ENCODE results near the gene EMILIN1.

Gene EMILIN1

GRCh38 chr2:27096748-27097297, 18.4 kb downstream of the EMILIN1 start:
- peaks cover 0 to 6% (median 1%) of the 10 kb centered on the region in 4 experiments for H3K36me3 ChIP-seq (ENCODE audit: control insufficient read depth in 4 of 4, insufficient read depth in 4 of 4, low read length in 3 of 4)
- no peaks in the 10 kb centered on the region for H3K27me3 ChIP-seq (replicated peaks in 2 of 5; ENCODE audit: control insufficient read depth in 4 of 5, insufficient read depth in 5 of 5, low read length in 4 of 5)
- DNase-seq = no peak
- no CpG with 5 or more reads among the region's 3 CpGs for WGBS (ENCODE audit: insufficient coverage)
- POLR2A ChIA-PET = interaction anchor here (0.6 to 1.1 kb wide), 2 partner anchors 29 to 95 kb away, joined by 3 read pairs; no protein-coding TSS in a partner anchor
- H3K4me1 ChIP-seq (ENCODE audit: control extremely low read depth in 1 of 4, control insufficient read depth in 4 of 4, insufficient read depth in 4 of 4, low read length in 3 of 4) = peaks cover 0 to 12% (median 10%) of the 10 kb centered on the region in 4 experiments
- CTCF ChIA-PET = interaction anchor here (0.8 to 8.2 kb wide), 21 partner anchors 9 to 207 kb away, joined by 3 to 97 read pairs (median 4); partner anchors contain the start of genes KHK, PREB and TCF23
- no peak overlapping the region for H3K27ac ChIP-seq (ENCODE audit: insufficient read depth in 1 of 2, low read depth in 1 of 2, low read length in 2 of 2, poor library complexity in 1 of 2, severe bottlenecking in 2 of 2)
- no peak overlapping the region for H3K4me3 ChIP-seq (ENCODE audit: control insufficient read depth in 1 of 7, extremely low read depth in 1 of 7, insufficient read depth in 4 of 7, low read depth in 2 of 7, low read length in 6 of 7)
- no peaks in the 10 kb centered on the region for H3K9me3 ChIP-seq (ENCODE audit: control extremely low read depth in 1 of 5, control insufficient read depth in 4 of 5, insufficient read depth in 2 of 5, low read depth in 1 of 5, low read length in 4 of 5)

GRCh38 chr2:27097341-27097740, 18.9 kb downstream of the EMILIN1 start:
- H3K36me3 ChIP-seq (ENCODE audit: control insufficient read depth in 4 of 4, insufficient read depth in 4 of 4, low read length in 3 of 4) = peaks cover 0 to 6% (median 3%) of the 10 kb centered on the region in 4 experiments
- H3K4me3 ChIP-seq (ENCODE audit: control insufficient read depth in 1 of 7, extremely low read depth in 1 of 7, insufficient read depth in 4 of 7, low read depth in 2 of 7, low read length in 6 of 7) = no peak overlapping the region
- DNase-seq = no peak
- no peaks in the 10 kb centered on the region for H3K27me3 ChIP-seq (replicated peaks in 2 of 5; ENCODE audit: control insufficient read depth in 4 of 5, insufficient read depth in 5 of 5, low read length in 4 of 5)
- ChIA-PET POLR2A (interaction anchor here (0.6 to 1.1 kb wide), 2 partner anchors 29 to 95 kb away, joined by 3 read pairs; no protein-coding TSS in a partner anchor), CTCF (interaction anchor here (0.8 to 8.2 kb wide), 17 partner anchors 9 to 206 kb away, joined by 3 to 97 read pairs (median 4); partner anchors contain the start of genes KHK, PREB and TCF23)
- no peak overlapping the region for H3K27ac ChIP-seq (ENCODE audit: insufficient read depth in 1 of 2, low read depth in 1 of 2, low read length in 2 of 2, poor library complexity in 1 of 2, severe bottlenecking in 2 of 2)
- no peaks in the 10 kb centered on the region for H3K9me3 ChIP-seq (ENCODE audit: control extremely low read depth in 1 of 5, control insufficient read depth in 4 of 5, insufficient read depth in 2 of 5, low read depth in 1 of 5, low read length in 4 of 5)
- peaks cover 0 to 12% (median 10%) of the 10 kb centered on the region in 4 experiments for H3K4me1 ChIP-seq (ENCODE audit: control extremely low read depth in 1 of 4, control insufficient read depth in 4 of 4, insufficient read depth in 4 of 4, low read length in 3 of 4)
- 99% methylated on average over 11 of the region's 14 CpGs for WGBS (ENCODE audit: insufficient coverage)

GRCh38 chr2:27099334-27099955, 21.0 kb downstream of the EMILIN1 start:
- Histone ChIP-seq H3K4me3 (ENCODE audit: control insufficient read depth in 1 of 7, extremely low read depth in 1 of 7, insufficient read depth in 4 of 7, low read depth in 2 of 7, low read length in 6 of 7) (no peak overlapping the region), H3K9me3 (ENCODE audit: control extremely low read depth in 1 of 5, control insufficient read depth in 4 of 5, insufficient read depth in 2 of 5, low read depth in 1 of 5, low read length in 4 of 5) (no peaks in the 10 kb centered on the region), H3K36me3 (ENCODE audit: control insufficient read depth in 4 of 4, insufficient read depth in 4 of 4, low read length in 3 of 4) (peaks cover 0 to 8% (median 3%) of the 10 kb centered on the region in 4 experiments), H3K4me1 (ENCODE audit: control extremely low read depth in 1 of 4, control insufficient read depth in 4 of 4, insufficient read depth in 4 of 4, low read length in 3 of 4) (peaks cover 0 to 12% (median 10%) of the 10 kb centered on the region in 4 experiments), H3K27ac (ENCODE audit: insufficient read depth in 1 of 2, low read depth in 1 of 2, low read length in 2 of 2, poor library complexity in 1 of 2, severe bottlenecking in 2 of 2) (no peak overlapping the region), H3K27me3 (replicated peaks in 2 of 5; ENCODE audit: control insufficient read depth in 4 of 5, insufficient read depth in 5 of 5, low read length in 4 of 5) (no peaks in the 10 kb centered on the region)
- no peak for DNase-seq
- 97% methylated on average over 14 of the region's 19 CpGs for WGBS (ENCODE audit: insufficient coverage)
- ChIA-PET CTCF (interaction anchor here (0.6 to 8.2 kb wide), 18 partner anchors 8 to 223 kb away, joined by 3 to 97 read pairs (median 4); partner anchors contain the start of genes ABHD1 and PREB), POLR2A (no interaction called here)

- Histone ChIP-seq H3K4me3 (ENCODE audit: control insufficient read depth in 1 of 7, extremely low read depth in 1 of 7, insufficient read depth in 4 of 7, low read depth in 2 of 7, low read length in 6 of 7) (no peak overlapping the region), H3K36me3 (ENCODE audit: control insufficient read depth in 4 of 4, insufficient read depth in 4 of 4, low read length in 3 of 4) (peaks cover 0 to 8% (median 3%) of the 10 kb centered on the region in 4 experiments), H3K27me3 (replicated peaks in 2 of 5; ENCODE audit: control insufficient read depth in 4 of 5, insufficient read depth in 5 of 5, low read length in 4 of 5) (no peaks in the 10 kb centered on the region), H3K27ac (ENCODE audit: insufficient read depth in 1 of 2, low read depth in 1 of 2, low read length in 2 of 2, poor library complexity in 1 of 2, severe bottlenecking in 2 of 2) (no peak overlapping the region), H3K4me1 (ENCODE audit: control extremely low read depth in 1 of 4, control insufficient read depth in 4 of 4, insufficient read depth in 4 of 4, low read length in 3 of 4) (peaks cover 0 to 12% (median 10%) of the 10 kb centered on the region in 4 experiments), H3K9me3 (ENCODE audit: control extremely low read depth in 1 of 5, control insufficient read depth in 4 of 5, insufficient read depth in 2 of 5, low read depth in 1 of 5, low read length in 4 of 5) (no peaks in the 10 kb centered on the region)
- POLR2A ChIA-PET = no interaction called here
- no peak for DNase-seq
- WGBS (ENCODE audit: insufficient coverage) = 94% methylated on average over 10 of the region's 10 CpGs
- CTCF ChIA-PET = interaction anchor here (1.2 to 8.2 kb wide), 12 partner anchors 8 to 203 kb away, joined by 3 to 97 read pairs (median 5); partner anchors contain the start of genes ABHD1 and PREB
Measured at GRCh38 chr2:27100036-27100435, 21.6 kb downstream of the EMILIN1 start.

GRCh38 chr2:27102329-27102728, 23.9 kb downstream of the EMILIN1 start:
- H3K4me3 ChIP-seq (ENCODE audit: control insufficient read depth in 1 of 7, extremely low read depth in 1 of 7, insufficient read depth in 4 of 7, low read depth in 2 of 7, low read length in 6 of 7) = no peak overlapping the region
- WGBS (ENCODE audit: insufficient coverage) = 100% methylated on average over 3 of the region's 5 CpGs
- H3K9me3 ChIP-seq (ENCODE audit: control extremely low read depth in 1 of 5, control insufficient read depth in 4 of 5, insufficient read depth in 2 of 5, low read depth in 1 of 5, low read length in 4 of 5) = no peaks in the 10 kb centered on the region
- no peak for DNase-seq
- H3K27me3 ChIP-seq (replicated peaks in 2 of 5; ENCODE audit: control insufficient read depth in 4 of 5, insufficient read depth in 5 of 5, low read length in 4 of 5) = no peaks in the 10 kb centered on the region
- POLR2A ChIA-PET = no interaction called here
- H3K36me3 ChIP-seq (ENCODE audit: control insufficient read depth in 4 of 4, insufficient read depth in 4 of 4, low read length in 3 of 4) = peaks cover 0 to 8% (median 3%) of the 10 kb centered on the region in 4 experiments
- no peaks in the 10 kb centered on the region for H3K4me1 ChIP-seq (ENCODE audit: control extremely low read depth in 1 of 4, control insufficient read depth in 4 of 4, insufficient read depth in 4 of 4, low read length in 3 of 4)
- no peak overlapping the region for H3K27ac ChIP-seq (ENCODE audit: insufficient read depth in 1 of 2, low read depth in 1 of 2, low read length in 2 of 2, poor library complexity in 1 of 2, severe bottlenecking in 2 of 2)
- CTCF ChIA-PET = interaction anchor here (0.8 to 8.2 kb wide), 11 partner anchors 10 to 182 kb away, joined by 3 to 97 read pairs (median 5); partner anchors contain the start of genes ABHD1 and PREB

GRCh38 chr2:27105981-27106380, 27.6 kb downstream of the EMILIN1 start:
- Histone ChIP-seq H3K36me3 (ENCODE audit: control insufficient read depth in 4 of 4, insufficient read depth in 4 of 4, low read length in 3 of 4) (peaks cover 0 to 8% (median under 1%) of the 10 kb centered on the region in 4 experiments), H3K27me3 (replicated peaks in 2 of 5; ENCODE audit: control insufficient read depth in 4 of 5, insufficient read depth in 5 of 5, low read length in 4 of 5) (no peaks in the 10 kb centered on the region), H3K9me3 (ENCODE audit: control extremely low read depth in 1 of 5, control insufficient read depth in 4 of 5, insufficient read depth in 2 of 5, low read depth in 1 of 5, low read length in 4 of 5) (no peaks in the 10 kb centered on the region), H3K4me3 (ENCODE audit: control insufficient read depth in 1 of 7, extremely low read depth in 1 of 7, insufficient read depth in 4 of 7, low read depth in 2 of 7, low read length in 6 of 7) (no peak overlapping the region), H3K27ac (ENCODE audit: insufficient read depth in 1 of 2, low read depth in 1 of 2, low read length in 2 of 2, poor library complexity in 1 of 2, severe bottlenecking in 2 of 2) (no peak overlapping the region), H3K4me1 (ENCODE audit: control extremely low read depth in 1 of 4, control insufficient read depth in 4 of 4, insufficient read depth in 4 of 4, low read length in 3 of 4) (no peaks in the 10 kb centered on the region)
- CTCF ChIA-PET = interaction anchor here (0.9 to 1.7 kb wide), 5 partner anchors 9 to 64 kb away, joined by 3 to 5 read pairs (median 3); no protein-coding TSS in a partner anchor
- 100% methylated on average over 3 of the region's 3 CpGs for WGBS (ENCODE audit: insufficient coverage)
- DNase-seq = no peak
- POLR2A ChIA-PET = no interaction called here

GRCh38 chr2:27108221-27108620, 29.8 kb downstream of the EMILIN1 start:
- no peaks in the 10 kb centered on the region for H3K4me1 ChIP-seq (ENCODE audit: control extremely low read depth in 1 of 4, control insufficient read depth in 4 of 4, insufficient read depth in 4 of 4, low read length in 3 of 4)
- H3K27me3 ChIP-seq (replicated peaks in 2 of 5; ENCODE audit: control insufficient read depth in 4 of 5, insufficient read depth in 5 of 5, low read length in 4 of 5) = no peaks in the 10 kb centered on the region
- no peak for DNase-seq
- POLR2A ChIA-PET = no interaction called here
- WGBS (ENCODE audit: insufficient coverage) = no CpG with 5 or more reads among the region's 2 CpGs
- no peak overlapping the region for H3K27ac ChIP-seq (ENCODE audit: insufficient read depth in 1 of 2, low read depth in 1 of 2, low read length in 2 of 2, poor library complexity in 1 of 2, severe bottlenecking in 2 of 2)
- CTCF ChIA-PET = interaction anchor here (1.1 kb wide), 1 partner anchor 9 kb away, joined by 4 read pairs; no protein-coding TSS in a partner anchor
- H3K36me3 ChIP-seq (ENCODE audit: control insufficient read depth in 4 of 4, insufficient read depth in 4 of 4, low read length in 3 of 4) = no peaks in the 10 kb centered on the region
- no peak overlapping the region for H3K4me3 ChIP-seq (ENCODE audit: control insufficient read depth in 1 of 7, extremely low read depth in 1 of 7, insufficient read depth in 4 of 7, low read depth in 2 of 7, low read length in 6 of 7)
- H3K9me3 ChIP-seq (ENCODE audit: control extremely low read depth in 1 of 5, control insufficient read depth in 4 of 5, insufficient read depth in 2 of 5, low read depth in 1 of 5, low read length in 4 of 5) = no peaks in the 10 kb centered on the region

All from common myeloid progenitor, CD34-positive (primary cell).